Osteoblast (primary cell): ENCODE measurements around the gene RIT2. TPM values are rescaled to one million over a fixed set of nuclear protein-coding genes. Genes with fewer than 3 reads are reported as not detected.

Experiments used
- DNase-seq: peaks from one replicate; pipeline ENCODE4 v3.0.0; 2011; ENCODE audit warnings: low spot score, mixed read lengths; ENCODE audit not compliant: insufficient read length; ENCODE audit errors: missing footprints
- H2AFZ ChIP-seq: 2 replicates; pipeline ENCODE4 v1.6.0; 2011; ENCODE audit warnings: mild to moderate bottlenecking, low read length
- H3K27ac ChIP-seq: 2 replicates; pipeline ENCODE4 v1.5.1; 2011; ENCODE audit warnings: mild to moderate bottlenecking, low read depth, low read length, moderate library complexity
- H3K27me3 ChIP-seq: 2 replicates; pipeline ENCODE4 v1.6.0; 2012; ENCODE audit warnings: mild to moderate bottlenecking, control low read depth, inconsistent platforms, low read length, moderate library complexity; ENCODE audit not compliant: insufficient read depth
- H3K36me3 ChIP-seq: 2 replicates; pipeline ENCODE4 v1.5.1; 2011; ENCODE audit warnings: mild to moderate bottlenecking, low read length, control low read depth, moderate library complexity; ENCODE audit not compliant: insufficient read depth
- H3K4me1 ChIP-seq: 2 replicates; pipeline ENCODE4 v1.5.1; 2011; ENCODE audit warnings: mild to moderate bottlenecking, low read length, control low read depth, moderate library complexity; ENCODE audit not compliant: insufficient read depth
- H3K4me2 ChIP-seq: 2 replicates; pipeline ENCODE4 v1.6.0; 2011; ENCODE audit warnings: mild to moderate bottlenecking, low read length; ENCODE audit not compliant: insufficient read depth
- H3K4me3 ChIP-seq: fragments of 200-600 bp; sonication (generic); 3 replicates; pipeline ENCODE4 v1.5.1; 2012; ENCODE audit warnings: mild to moderate bottlenecking, low read length, inconsistent platforms; ENCODE audit not compliant: insufficient read depth
- H3K79me2 ChIP-seq: 2 replicates; pipeline ENCODE4 v1.6.0; 2012; ENCODE audit warnings: mild to moderate bottlenecking, low read length, control low read depth, inconsistent platforms; ENCODE audit not compliant: insufficient read depth
- H3K9me3 ChIP-seq: 2 replicates; pipeline ENCODE4 v1.5.1; 2011; ENCODE audit warnings: low read depth, low read length, control low read depth
- H4K20me1 ChIP-seq: 2 replicates; pipeline ENCODE4 v1.6.0; 2012; ENCODE audit warnings: mild to moderate bottlenecking, low read length, control low read depth; ENCODE audit not compliant: insufficient read depth
- total RNA-seq: library from RNA; depleted of rRNA; stranded (reverse); fragments of >200 nt; gene quantifications from 2 replicates; pipeline ENCODE4 v1.2.3, GENCODE V29; 2012
- TF ChIP-seq, protein P1 (sequence below): IDR thresholded peaks from 2 replicates; pipeline ENCODE4 v1.5.1; 2011; ENCODE audit warnings: mild to moderate bottlenecking, low read depth, low read length, moderate library complexity; ENCODE audit errors: extremely low read depth

RIT2 gene
- total RNA-seq, 1 donor: not detected

DNA sequence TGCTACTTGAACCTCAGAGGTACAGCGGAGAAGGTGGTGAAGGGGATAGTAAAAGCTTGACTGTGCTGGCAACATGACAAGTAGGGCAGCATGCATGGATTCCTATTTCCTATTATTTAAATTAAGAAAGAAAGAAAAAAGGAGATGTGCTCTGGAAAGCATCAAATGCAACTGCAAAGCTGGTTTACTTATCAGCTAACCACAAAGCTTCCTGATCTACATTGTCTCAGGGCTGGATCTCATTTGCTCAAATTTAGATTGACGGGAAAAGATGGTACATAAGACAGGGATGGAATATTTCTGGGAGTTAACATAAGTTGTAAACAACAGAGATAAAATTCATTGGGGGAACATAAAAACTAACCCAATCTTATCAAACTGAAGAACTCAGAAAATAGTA lies 178.0 kb downstream of the RIT2 start:
- no peak overlapping the region for H3K27ac ChIP-seq
- no peaks in the 10 kb centered on the region for H3K27me3 ChIP-seq
- no peak overlapping the region for H2AFZ ChIP-seq
- H3K79me2 ChIP-seq: no peaks in the 10 kb centered on the region
- H4K20me1 ChIP-seq: no peaks in the 10 kb centered on the region
- H3K4me3 ChIP-seq: no peak overlapping the region
- no peak overlapping the region for H3K4me2 ChIP-seq
- TF ChIP-seq, protein P1, sequence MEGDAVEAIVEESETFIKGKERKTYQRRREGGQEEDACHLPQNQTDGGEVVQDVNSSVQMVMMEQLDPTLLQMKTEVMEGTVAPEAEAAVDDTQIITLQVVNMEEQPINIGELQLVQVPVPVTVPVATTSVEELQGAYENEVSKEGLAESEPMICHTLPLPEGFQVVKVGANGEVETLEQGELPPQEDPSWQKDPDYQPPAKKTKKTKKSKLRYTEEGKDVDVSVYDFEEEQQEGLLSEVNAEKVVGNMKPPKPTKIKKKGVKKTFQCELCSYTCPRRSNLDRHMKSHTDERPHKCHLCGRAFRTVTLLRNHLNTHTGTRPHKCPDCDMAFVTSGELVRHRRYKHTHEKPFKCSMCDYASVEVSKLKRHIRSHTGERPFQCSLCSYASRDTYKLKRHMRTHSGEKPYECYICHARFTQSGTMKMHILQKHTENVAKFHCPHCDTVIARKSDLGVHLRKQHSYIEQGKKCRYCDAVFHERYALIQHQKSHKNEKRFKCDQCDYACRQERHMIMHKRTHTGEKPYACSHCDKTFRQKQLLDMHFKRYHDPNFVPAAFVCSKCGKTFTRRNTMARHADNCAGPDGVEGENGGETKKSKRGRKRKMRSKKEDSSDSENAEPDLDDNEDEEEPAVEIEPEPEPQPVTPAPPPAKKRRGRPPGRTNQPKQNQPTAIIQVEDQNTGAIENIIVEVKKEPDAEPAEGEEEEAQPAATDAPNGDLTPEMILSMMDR: no peak
- H3K4me1 ChIP-seq: no peaks in the 10 kb centered on the region
- no peaks in the 10 kb centered on the region for H3K36me3 ChIP-seq
- H3K9me3 ChIP-seq: no peaks in the 10 kb centered on the region
- DNase-seq: no peak

DNA sequence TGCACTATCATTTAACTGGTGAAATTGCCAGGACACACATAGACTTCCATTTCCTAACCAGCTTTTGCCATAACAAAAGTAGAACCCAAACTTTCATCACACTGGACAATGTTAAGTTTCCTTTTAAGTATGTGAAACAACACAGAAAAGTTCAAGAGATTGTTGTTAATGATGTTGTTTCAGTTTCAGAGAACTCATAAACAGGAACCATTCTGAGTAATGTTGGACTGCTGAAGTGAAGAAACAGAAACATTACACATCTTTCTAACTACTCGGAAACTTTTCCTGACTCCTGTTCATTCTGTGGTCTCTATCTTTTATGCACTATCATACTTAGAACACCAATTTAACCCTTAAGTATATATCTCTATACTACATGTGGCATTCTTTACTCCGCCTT lies 179.2 kb downstream of the RIT2 start:
- H3K4me1 ChIP-seq: peaks cover 7% of the 10 kb centered on the region
- no peaks in the 10 kb centered on the region for H3K9me3 ChIP-seq
- H3K27ac ChIP-seq: no peak overlapping the region
- H4K20me1 ChIP-seq: no peaks in the 10 kb centered on the region
- no peaks in the 10 kb centered on the region for H3K27me3 ChIP-seq
- no peak for DNase-seq
- H3K79me2 ChIP-seq: no peaks in the 10 kb centered on the region
- no peak overlapping the region for H2AFZ ChIP-seq
- no peaks in the 10 kb centered on the region for H3K36me3 ChIP-seq
- no peak overlapping the region for H3K4me2 ChIP-seq
- TF ChIP-seq, protein P1: no peak
- no peak overlapping the region for H3K4me3 ChIP-seq

DNA sequence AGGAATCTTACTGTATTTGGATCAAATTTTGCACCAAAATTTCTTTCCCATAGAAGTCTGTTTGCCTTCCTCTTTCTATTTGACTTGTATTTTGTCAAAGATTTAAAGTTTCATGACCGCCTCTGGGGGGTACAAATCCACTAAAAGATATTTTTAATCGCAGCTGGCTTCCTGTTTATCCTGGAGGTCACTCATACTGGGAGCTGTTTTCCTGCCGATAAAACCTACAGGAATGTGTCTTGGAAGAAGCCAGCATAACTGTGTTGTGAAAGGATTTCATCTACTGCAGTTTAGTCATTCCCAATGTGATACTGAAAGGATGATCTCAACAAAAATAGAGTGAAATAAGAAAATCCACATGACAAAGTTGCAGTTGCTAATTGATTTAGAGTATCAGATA lies 184.0 kb downstream of the RIT2 start:
- DNase-seq: peak; percentile 50
- no peaks in the 10 kb centered on the region for H3K79me2 ChIP-seq
- no peaks in the 10 kb centered on the region for H4K20me1 ChIP-seq
- peaks cover 24% of the 10 kb centered on the region for H3K4me1 ChIP-seq
- TF ChIP-seq, protein P1: no peak
- peak overlapping the region; percentile 46 for H3K4me3 ChIP-seq
- no peaks in the 10 kb centered on the region for H3K36me3 ChIP-seq
- peak overlapping the region; percentile 64 for H3K27ac ChIP-seq
- H3K27me3 ChIP-seq: no peaks in the 10 kb centered on the region
- no peaks in the 10 kb centered on the region for H3K9me3 ChIP-seq
- peak overlapping the region; percentile 15 for H2AFZ ChIP-seq
- H3K4me2 ChIP-seq: peak overlapping the region; percentile 72

DNA sequence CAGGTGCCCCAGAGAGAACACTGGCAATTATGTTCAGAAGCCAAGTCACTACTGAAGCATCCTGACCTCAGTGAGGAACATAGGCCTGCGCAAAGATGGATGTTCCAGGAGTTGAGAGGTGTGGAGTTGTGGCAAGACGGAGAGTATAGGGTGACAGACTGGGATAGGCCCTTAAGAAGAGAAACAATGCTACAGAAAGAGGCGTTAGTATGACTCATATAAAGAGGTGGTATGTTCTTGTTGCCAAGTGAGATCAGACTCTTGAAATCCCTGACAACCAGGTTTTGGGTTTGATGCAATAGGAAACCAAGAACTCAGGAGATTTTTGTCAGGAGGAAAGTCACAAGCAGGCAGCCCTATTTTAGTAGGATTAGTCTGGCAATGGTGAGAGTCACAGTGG lies 185.6 kb downstream of the RIT2 start:
- H3K4me2 ChIP-seq: no peak overlapping the region
- TF ChIP-seq, protein P1: no peak
- H2AFZ ChIP-seq: no peak overlapping the region
- no peaks in the 10 kb centered on the region for H3K79me2 ChIP-seq
- no peaks in the 10 kb centered on the region for H4K20me1 ChIP-seq
- peaks cover 24% of the 10 kb centered on the region for H3K4me1 ChIP-seq
- no peaks in the 10 kb centered on the region for H3K27me3 ChIP-seq
- no peaks in the 10 kb centered on the region for H3K9me3 ChIP-seq
- DNase-seq: no peak
- H3K36me3 ChIP-seq: no peaks in the 10 kb centered on the region
- H3K27ac ChIP-seq: no peak overlapping the region
- H3K4me3 ChIP-seq: no peak overlapping the region
